Amniotic stem cell (primary cell): Measurements from ENCODE around the gene ENDOG.

Source experiments
- DNase-seq: peaks from one replicate; lab custom pipeline; 2025; lab: John Stamatoyannopoulos, UW

Gene ENDOG

GRCh38 chr9:128800061-128800460 is 18.2 kb upstream of the ENDOG start:
- DNase-seq = no peak

DNA sequence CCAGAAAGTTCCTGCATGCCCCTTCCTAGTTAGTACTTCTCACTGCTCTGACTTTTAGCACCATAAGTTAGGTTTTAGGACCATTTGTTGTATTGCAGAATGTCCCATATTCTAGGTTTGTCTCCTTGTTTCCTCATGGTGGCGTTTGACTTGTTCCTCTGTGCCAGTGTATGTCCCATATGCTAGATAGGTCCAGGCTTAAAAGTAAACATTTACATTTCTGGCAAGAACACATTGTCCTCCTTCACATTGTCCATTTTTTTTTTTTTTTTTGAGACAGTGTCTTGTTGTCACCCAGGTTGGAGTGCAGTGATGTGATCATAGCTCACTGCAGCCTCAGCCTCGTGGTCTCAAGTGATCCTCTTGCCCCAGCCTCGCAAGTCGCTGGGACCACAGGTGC is 15.8 kb upstream of the ENDOG start:
- DNase-seq = no peak

- DNase-seq = no peak
These were observed 12.6 kb upstream of the ENDOG start for GRCh38 chr9:128805661-128806060.

- DNase-seq = no peak
These were observed 10.5 kb upstream of the ENDOG start for GRCh38 chr9:128807827-128808226.

- DNase-seq = no peak
These were observed 9.8 kb upstream of the ENDOG start for GRCh38 chr9:128808543-128808942.

DNA sequence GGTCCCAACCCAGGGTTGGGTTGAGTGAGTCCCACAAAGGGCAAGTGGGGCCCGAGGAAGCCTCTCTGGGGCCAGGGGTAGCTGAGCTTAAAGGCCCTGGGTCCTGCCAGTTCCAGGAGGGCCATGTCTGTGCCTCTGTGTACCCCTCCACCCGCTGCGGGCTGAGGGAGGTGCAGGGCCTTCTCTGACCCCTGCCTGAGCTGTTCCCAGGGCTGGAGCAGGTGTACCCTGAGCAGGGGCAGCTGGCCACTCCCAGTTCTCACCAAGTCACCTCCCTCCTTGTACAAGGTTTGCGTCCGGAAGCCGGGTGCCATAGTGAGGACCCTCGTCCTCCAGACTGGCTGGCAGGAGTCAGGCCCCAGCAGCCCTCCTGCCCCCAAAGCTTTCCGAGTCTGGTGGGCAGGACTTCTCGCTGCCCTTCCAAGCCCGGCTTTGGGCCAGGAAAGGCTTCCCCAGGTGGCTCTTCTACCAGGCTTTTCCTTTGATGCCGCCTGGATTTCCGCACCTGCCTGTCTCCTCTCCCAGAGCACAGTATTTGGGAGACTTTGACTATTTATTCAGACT is 9.2 kb upstream of the ENDOG start:
- no peak for DNase-seq

DNA sequence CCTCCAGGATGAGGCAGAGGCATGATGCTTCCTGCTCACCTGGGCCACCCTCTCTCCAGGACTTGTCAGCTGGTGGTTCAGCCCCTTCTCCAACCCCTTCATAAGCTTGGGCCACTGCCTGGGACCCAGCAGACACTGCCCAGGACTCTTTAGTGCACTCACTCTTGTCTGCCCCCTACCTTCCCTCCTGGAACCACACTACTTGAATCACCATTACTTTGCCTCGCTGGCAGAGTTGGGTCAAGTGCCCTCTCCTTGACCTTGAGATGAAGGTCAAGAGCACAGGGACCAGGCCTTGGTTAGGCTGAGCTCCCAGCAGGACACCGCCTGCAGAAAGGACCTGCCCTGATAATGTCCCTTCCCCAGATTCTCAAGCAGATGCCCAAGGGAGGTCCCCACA is 8.5 kb upstream of the ENDOG start:
- no peak for DNase-seq

DNA sequence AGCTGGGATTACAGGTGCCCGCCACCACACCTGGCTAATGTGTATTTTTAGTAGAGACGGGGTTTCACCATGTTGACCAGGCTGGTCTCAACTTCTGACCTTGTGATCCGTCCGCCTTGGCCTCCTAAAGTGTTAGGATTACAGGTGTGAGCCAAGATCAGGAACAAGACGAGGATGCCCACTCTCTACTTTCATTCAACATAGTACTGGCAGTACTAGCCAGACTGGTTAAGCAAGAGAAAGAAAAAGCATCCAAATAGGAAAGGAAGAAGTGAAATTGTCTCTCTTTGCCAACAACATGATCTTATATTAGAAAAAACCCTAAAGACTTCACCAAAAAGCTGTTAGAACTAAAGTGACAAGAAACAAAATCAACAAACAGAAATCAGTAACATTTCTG is 7.4 kb upstream of the ENDOG start:
- DNase-seq = no peak

DNA sequence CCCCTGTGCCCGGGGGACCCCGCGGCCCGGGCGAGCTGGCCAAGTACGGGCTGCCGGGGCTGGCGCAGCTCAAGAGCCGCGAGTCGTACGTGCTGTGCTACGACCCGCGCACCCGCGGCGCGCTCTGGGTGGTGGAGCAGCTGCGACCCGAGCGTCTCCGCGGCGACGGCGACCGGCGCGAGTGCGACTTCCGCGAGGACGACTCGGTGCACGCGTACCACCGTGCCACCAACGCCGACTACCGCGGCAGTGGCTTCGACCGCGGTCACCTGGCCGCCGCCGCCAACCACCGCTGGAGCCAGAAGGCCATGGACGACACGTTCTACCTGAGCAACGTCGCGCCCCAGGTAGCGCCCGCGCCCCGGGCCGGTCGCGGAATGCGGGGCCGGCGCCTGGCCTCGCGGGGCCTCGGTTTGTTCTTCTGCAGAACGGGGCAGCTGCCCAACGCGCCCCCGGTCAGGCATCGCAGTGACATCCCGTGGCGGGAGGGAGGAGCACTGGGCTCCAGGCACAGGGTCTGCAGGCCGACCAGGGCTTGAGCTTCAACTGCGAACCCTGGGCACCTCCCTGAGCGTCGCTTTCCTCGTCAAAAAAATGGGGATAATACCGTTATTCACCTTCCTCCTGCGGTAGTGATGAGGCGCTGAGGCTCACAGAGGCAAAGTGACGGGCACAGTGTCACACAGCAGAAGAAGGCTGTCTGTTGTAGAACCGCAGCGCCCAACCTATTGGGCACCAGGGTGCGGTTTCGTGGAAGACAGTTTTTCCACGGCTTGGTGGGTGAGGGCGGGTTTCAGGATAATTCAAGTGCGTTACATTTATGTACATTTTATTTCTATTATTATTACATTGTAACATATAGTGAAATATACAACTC is 777 bp downstream of the ENDOG start:
- DNase-seq = no peak

GRCh38 chr9:128819716-128820664 is 1.7 kb downstream of the ENDOG start:
- no peak for DNase-seq

DNA sequence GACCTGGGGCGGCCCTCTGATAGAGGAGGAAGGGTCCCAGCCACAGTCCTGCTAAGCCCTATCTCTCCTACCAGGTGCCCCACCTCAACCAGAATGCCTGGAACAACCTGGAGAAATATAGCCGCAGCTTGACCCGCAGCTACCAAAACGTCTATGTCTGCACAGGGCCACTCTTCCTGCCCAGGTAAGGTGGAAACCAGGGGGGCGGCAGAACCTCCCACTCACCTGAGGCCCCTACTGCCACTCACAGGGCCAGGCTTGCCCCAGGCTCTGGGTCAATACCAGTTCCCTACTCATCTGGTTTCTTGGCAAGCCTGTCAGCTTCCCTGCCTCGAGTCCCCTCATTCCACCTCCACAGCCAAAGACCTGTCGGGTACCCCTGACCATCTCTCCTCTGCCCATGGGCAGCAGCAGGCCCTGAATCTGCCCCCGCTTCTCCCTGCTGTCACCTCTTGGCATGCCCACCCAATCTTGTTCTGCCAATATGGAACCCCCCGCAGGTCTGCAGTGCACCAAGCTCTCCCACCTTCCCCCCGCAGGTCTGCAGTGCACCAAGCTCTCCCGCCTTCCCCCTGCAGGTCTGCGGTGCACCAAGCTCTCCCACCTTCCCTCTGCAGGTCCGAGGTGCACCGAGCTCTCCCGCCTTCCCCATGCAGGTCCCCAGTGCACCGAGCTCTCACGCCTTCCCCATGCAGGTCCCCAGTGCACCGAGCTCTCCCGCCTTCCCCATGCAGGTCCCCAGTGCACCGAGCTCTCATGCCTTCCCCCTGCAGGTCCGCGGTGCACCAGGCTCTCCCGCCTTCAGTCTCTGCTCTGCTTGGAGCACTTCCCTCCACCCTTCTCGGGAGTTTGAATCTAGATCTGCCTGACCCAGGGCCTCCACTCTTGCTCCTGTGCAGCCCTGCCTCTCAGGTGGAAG is 2.6 kb downstream of the ENDOG start:
- DNase-seq = no peak

- DNase-seq = no peak
These were observed 3.5 kb downstream of the ENDOG start for GRCh38 chr9:128821584-128822406.

DNA sequence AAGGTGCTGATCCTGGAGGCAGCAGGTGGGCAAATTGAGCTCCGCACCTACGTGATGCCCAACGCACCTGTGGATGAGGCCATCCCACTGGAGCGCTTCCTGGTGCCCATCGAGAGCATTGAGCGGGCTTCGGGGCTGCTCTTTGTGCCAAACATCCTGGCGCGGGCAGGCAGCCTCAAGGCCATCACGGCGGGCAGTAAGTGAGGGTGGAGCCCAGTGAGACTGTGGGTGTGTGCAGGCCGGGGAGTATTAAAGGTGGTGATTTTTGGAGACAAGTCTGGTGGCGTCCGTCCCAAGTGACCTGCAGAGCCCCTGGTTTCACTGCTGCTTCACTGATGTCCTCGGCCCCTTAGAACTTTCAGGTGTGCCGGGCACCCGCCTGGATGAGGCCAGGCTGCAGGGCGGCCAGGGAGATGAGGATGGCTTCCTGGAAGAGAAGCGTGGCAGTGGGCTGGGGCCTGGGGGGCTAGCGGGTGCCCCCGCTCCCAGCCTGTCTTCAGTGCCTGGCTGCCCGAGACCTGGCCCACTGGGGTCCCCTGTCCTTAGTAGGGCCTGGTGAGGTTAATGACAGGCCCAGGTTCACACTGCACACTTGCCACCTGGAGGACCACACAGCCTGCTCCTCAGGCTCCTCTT is 4.2 kb downstream of the ENDOG start:
- no peak for DNase-seq

GRCh38 chr9:128823362-128823902 is 5.1 kb downstream of the ENDOG start:
- no peak for DNase-seq

GRCh38 chr9:128823903-128824406 is 5.7 kb downstream of the ENDOG start:
- no peak for DNase-seq

GRCh38 chr9:128824911-128825310 is 6.6 kb downstream of the ENDOG start:
- DNase-seq = no peak

GRCh38 chr9:128825923-128826700 is 7.8 kb downstream of the ENDOG start:
- DNase-seq = no peak

DNA sequence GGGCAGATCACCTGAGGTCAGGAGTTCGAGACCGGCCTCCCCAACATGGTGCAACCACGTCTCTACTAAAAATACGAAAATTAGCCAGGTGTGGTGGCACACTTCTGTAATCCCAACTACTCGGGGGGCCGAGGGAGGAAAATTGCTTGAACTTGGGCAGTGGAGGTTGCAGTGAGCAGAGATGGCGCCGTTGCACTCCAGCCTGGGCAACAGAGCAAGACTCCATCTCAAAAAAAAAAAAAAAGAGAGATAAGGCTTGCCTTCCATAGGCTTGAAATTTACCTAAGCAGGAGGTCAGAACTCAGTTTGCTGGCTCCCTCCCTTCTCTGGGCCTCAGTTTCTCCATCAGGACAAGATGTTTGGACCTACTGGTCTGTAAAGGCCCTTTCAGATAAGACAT is 10.0 kb downstream of the ENDOG start:
- no peak for DNase-seq
